NOMO-1 treated with DMSO at 0.1 percent for 48 hours (cell line): ENCODE data around the gene ADRB2.
"Not testable (repeated sequence)": the region's sequence is repeated elsewhere in the genome, so short reads cannot be mapped to it uniquely, and the experiment has no call there.

Experiments
- DNase-seq: peaks from one replicate; lab custom pipeline; 2025; ENCODE audit not compliant: unreplicated experiment; lab: John Stamatoyannopoulos, UW

Gene ADRB2

GRCh38 chr5:148855249-148856008, 29.0 kb downstream of the ADRB2 start:
- no peak for DNase-seq

GRCh38 chr5:148856009-148856367, 29.6 kb downstream of the ADRB2 start:
- DNase-seq = no peak

- no peak for DNase-seq
These were observed 30.0 kb downstream of the ADRB2 start for GRCh38 chr5:148856424-148856823.

GRCh38 chr5:148857474-148857873, 31.1 kb downstream of the ADRB2 start:
- DNase-seq = no peak

GRCh38 chr5:148858106-148858505, 31.7 kb downstream of the ADRB2 start:
- no peak for DNase-seq

GRCh38 chr5:148858547-148858946, 32.1 kb downstream of the ADRB2 start:
- DNase-seq = no peak

GRCh38 chr5:148859703-148860102, 33.3 kb downstream of the ADRB2 start:
- DNase-seq = peak; percentile 65

- no peak for DNase-seq
These were observed 34.2 kb downstream of the ADRB2 start for GRCh38 chr5:148860599-148860998.

- DNase-seq = no peak
These were observed 34.7 kb downstream of the ADRB2 start for GRCh38 chr5:148861088-148861487.

- no peak for DNase-seq
These were observed 35.3 kb downstream of the ADRB2 start for GRCh38 chr5:148861696-148862095.

- no peak for DNase-seq
These were observed 37.9 kb downstream of the ADRB2 start for GRCh38 chr5:148864113-148864841.

- DNase-seq = no peak
These were observed 39.6 kb downstream of the ADRB2 start for GRCh38 chr5:148866024-148866423.

GRCh38 chr5:148873120-148873519, 46.7 kb downstream of the ADRB2 start:
- no peak for DNase-seq

- no peak for DNase-seq
These were observed 47.5 kb downstream of the ADRB2 start for GRCh38 chr5:148873690-148874485.

GRCh38 chr5:148875205-148875875, 48.9 kb downstream of the ADRB2 start:
- no peak for DNase-seq

GRCh38 chr5:148877436-148877835, 51.0 kb downstream of the ADRB2 start:
- not testable (repeated sequence) for DNase-seq
